HG03060 (cell line): ENCODE results near the gene CRAMP1.
"Not testable (repeated sequence)": the region's sequence is repeated elsewhere in the genome, so short reads cannot be mapped to it uniquely, and the experiment has no call there.

ENCODE experiments used
- ATAC-seq: cut with Tn5 transposase; IDR thresholded peaks from one replicate; pipeline ENCODE4 v1.9.1; 2021; ENCODE audit warnings: low read depth, moderate number of reproducible peaks; ENCODE audit not compliant: unreplicated experiment

Gene CRAMP1

DNA sequence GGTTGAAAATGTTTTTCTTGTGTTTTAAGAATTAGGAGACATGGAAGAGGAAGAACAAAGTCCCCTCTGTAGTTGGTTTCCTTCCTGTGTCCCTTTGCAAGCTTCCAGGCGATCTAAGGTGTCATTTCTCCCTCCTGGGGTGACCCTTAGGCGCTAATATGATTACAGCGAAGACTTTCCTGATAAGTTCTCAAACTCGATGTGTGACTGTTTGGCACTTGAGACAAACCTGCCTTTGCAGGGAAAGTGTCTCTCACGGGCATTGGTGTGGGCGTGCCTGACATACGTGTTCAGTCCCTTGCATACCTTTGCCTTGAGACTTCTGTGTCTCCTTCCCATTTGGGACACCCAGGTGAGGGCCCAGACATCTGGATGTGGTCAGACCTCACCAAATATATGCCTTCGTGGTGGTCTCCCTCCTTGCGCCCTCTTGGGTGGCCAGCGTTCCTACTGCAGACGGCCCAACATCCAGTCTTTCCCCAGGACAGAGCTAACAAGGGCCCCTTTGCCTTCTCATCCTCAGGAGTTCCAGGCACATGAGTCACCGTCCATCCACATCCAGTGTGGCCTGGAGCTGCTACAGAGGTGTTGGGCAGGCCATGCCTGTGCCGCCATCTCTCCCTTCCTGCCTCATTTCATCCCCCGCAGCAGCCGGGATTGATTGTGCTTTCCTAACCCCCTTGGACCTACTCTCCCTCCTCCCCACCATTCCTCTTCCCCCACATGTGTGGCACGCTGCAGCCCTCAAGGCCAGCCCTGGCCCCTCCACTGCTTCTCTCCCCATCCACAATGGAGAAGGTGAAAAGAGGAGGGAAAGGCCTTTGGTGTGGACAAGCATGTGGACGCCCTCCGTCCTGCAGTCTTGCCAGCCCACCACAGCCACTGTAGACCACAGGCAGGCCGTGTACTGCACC, 62.8 kb downstream of the CRAMP1 start:
- ATAC-seq, result no peak

GRCh38 chr16:1676661-1677060, 64.5 kb downstream of the CRAMP1 start:
- ATAC-seq, result no peak

- no peak for ATAC-seq
These were observed 65.2 kb downstream of the CRAMP1 start for GRCh38 chr16:1677339-1677738.

DNA sequence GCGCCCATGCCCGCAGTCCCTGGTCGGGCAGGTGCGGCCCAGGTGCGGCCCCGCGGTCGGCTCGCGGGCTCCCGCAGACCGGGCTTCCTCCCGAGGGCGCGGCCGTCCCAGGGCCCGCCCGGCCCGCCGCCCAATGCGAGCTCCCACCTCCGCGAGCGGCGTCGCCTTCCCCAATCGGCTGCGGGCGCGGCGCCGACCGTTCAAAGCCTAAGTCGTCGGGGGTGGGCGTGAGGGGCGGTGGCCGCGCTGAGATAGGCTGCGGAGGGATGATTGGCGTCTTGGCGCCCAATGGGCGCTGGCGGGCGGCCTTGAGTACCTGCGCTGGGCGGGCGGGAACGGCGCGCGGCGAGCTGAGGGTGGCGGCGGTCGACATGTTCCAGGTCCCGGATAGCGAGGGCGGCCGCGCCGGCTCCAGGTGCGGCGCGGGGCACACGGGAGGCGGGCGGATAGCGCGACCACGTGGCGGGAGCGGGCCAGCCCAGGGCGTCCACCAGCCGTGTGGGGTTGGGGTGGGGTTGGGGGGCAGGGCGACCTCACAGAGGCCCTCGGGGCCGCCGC, 65.9 kb downstream of the CRAMP1 start, which contains the start of gene JPT2:
Gene JPT2, plus strand, starts transcription at position 338 of the 558 bp plus-strand sequence. Its CDS starts 34 bp downstream, at position 372.
- no peak for ATAC-seq

- ATAC-seq, result no peak
These were observed 66.4 kb downstream of the CRAMP1 start for GRCh38 chr16:1678500-1679098.

DNA sequence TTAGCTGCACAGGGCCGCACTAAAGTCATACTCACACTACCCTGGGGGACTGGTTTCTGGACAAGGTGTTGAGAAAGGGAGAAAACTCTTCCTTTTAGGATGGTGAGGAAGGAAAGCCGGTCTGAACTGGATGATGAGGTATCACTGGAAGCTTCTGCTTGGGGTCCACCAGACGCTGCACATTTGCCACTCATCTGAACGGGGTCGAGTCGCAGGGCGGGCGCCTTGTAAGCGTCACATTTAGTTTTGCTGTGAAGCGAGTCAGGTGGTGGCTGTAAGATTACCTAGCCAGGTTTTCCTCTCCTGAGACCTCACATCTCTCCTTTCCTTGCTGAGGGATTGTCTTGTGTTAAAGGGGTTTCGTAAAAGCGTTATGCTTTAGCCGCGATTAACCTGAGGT, 68.2 kb downstream of the CRAMP1 start:
- no peak for ATAC-seq

DNA sequence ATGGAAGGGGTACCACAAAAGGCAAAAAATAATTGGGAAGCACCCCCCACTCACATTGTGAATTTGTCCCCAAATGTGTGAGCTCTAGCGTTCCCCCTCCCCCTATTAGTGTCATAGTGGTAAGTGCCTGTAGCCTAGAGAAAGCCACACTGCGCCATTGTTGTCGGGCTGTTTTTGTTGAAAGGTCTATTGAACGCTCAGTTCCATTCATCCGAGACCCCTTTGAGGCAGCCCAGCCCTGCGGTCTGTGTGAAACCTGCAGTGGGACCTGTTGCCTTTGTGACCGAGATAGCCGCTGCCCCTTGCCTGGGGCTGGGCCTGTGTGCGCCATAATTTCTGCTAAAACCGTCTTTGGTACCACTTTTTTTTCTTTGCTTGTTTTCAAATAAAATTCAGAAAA, 68.9 kb downstream of the CRAMP1 start:
- no peak for ATAC-seq

- ATAC-seq, result no peak
These were observed 75.5 kb downstream of the CRAMP1 start for GRCh38 chr16:1687427-1688316.

DNA sequence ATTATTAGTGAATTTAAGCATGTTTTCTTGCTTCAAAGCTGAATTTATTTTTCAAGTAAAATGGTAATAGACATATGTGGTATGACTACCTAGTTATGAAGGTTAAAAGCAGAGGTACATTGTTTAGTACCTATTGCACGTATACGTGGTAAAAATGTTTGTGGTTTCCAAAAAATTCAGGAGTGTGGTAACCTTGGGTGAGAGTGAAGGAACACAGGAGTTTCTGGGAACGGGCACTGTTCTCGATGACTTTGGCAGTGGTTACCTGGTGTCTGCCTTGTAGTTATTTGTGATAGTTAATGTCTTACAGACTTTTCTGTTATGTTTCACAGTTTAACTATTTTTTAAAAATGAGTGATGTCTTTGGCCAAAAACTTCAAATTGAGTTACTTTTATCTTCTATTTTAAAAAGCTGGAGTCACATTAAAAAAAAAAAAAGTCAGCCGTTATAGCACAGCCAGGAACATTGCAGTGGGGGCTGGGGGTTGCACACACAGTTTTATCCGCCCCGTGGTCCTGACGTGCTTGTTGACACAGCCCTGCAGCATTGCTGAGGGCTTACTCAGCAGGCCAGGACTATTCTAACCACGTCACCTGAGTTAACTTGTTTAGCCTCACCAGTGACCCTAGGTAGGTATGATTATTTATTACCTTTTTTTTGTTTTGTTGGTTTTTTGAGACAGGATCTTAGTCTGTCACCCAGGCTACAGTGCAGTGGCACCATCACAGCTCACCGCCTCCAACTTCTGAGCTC, 76.8 kb downstream of the CRAMP1 start:
- ATAC-seq, result no peak

- ATAC-seq, result no peak
These were observed 77.7 kb downstream of the CRAMP1 start for GRCh38 chr16:1689853-1690252.

GRCh38 chr16:1690810-1691209, 78.7 kb downstream of the CRAMP1 start:
- ATAC-seq, result no peak

DNA sequence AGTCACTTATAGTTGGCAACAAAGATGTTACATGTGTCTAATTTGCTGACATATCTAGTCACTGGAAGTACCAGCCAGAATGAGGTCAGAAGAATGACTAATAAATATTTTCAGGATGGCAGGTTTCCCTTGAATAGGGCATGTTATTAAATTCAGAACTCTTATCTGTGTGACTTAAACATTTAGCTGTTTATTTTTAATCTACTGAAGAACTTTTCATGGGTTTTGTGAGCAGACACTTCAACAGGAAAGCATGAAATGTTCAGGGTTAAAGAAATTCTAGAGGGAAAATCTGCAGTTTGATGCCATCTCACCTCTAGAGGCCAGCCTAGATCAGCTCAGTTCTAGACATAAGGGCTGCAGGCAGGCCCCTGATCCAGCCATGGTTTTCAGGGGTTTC, 79.1 kb downstream of the CRAMP1 start:
- no peak for ATAC-seq

DNA sequence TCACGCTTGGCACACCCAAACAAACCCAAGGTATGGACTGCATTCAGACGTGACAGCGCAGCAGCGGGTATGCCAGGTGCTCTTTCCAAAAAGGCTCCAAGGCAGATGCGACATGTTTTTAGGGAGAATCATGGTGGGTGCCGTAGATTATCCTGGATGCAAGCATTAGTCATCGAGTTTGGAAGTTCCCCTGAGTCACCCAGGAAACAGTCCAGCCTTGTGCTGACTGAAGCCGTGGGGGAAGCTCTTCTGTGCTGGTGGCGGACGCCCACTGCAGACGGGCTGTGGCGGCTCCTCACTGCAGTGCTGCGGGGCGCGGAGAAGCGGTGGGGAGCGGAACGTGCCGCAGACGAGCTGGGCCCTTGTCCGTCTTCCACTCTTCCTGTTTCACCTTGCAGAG, 79.8 kb downstream of the CRAMP1 start:
- ATAC-seq, result no peak

DNA sequence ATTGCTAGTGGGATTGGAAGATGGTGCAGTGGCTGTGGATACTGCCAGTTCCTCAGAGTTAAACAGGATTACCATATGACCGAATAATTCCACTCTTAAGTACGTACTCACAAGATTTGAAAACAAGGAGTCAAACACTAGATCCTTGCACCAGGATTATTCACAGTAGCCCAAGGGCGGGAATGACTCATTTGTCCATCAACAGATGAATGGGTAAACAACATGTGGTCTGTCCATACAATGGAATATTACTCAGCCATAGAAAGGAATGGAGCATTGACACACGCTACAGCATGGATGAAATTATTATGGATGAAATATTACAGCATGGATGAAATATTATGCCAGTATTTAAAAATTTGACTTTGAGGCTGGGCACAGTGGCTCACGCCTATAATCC, 84.7 kb downstream of the CRAMP1 start:
- no peak for ATAC-seq

DNA sequence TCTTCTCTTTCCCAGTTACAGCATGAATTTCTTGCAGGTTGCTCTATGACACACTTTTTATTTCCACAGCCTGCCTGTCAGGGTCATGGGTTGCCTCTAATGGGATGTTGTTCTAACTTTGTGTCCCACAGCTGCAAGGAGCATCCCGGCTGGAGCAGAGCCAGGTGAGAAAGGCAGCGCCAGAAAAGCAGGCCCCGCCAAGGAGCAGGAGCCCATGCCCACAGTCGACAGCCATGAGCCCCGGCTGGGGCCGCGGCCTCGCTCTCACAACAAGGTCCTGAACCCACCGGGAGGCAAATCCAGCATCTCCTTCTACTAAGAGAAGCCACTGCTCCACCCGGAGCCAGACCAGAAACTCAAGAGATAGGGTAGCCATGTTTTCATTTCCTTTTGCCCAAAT, 86.5 kb downstream of the CRAMP1 start:
- no peak for ATAC-seq

- ATAC-seq, result no peak
These were observed 88.1 kb downstream of the CRAMP1 start for GRCh38 chr16:1700246-1700645.

DNA sequence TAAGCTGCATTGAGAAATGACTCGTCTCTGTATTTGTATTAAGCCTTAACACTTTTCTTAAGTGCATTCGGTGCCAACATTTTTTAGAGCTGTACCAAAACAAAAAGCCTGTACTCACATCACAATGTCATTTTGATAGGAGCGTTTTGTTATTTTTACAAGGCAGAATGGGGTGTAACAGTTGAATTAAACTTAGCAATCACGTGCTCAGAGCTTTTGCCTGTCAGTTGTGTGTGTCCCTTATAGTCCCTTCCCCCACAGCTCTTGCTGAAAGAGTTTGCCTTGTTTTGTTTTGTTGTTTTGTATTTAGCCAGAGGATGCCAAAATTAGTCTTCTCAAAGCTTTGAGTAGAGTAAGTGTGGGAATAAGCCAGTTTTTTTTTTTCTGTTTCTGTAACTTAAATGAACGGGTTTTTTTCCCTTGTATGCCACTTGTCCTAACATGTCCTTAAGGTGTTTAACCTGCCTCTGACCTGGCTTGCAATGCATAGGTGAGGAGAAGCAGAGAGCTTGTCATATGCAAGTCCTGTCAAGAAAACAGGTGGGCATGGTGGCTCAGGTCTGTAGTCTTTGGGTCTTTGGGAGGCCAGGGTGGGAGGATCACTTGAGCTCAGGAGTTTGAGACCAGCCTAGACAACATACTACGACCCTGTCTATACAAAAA, 89.2 kb downstream of the CRAMP1 start:
- no peak for ATAC-seq

DNA sequence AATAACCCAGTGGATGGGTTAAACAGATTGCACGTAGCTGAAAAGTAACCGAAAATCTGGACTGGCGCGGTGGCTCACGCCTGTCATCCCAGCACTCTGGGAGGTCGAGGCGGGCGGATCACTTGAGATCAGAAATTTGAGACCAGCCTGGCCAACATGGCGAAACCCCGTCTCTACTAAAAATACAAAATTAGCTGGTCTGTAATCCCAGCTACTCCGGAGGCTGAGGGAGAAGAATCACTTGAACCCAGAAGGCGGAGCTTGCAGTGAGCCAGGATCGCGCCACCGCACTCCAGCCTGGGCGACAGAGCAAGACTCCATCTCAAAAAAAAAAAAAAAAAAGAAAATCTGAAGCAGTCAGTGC, 93.1 kb downstream of the CRAMP1 start:
- ATAC-seq, result not testable (repeated sequence)

- peak; percentile 62 for ATAC-seq
These were observed 93.7 kb downstream of the CRAMP1 start, which contains the start of gene MAPK8IP3 for GRCh38 chr16:1705688-1706385. Gene MAPK8IP3 (plus strand): TSS chr16:1706195. CDS start chr16:1706340, 145 bp downstream.
